ENCODE results near the gene CDCA3. TPM values are rescaled to one million over a fixed set of nuclear protein-coding genes. Genes with fewer than 3 reads are reported as not detected.

Gene CDCA3
- total and polyA plus RNA-seq, 2 of the 4 experiments (the other 2 are of a cell fraction): 23.5 to 61.0 TPM

DNA sequence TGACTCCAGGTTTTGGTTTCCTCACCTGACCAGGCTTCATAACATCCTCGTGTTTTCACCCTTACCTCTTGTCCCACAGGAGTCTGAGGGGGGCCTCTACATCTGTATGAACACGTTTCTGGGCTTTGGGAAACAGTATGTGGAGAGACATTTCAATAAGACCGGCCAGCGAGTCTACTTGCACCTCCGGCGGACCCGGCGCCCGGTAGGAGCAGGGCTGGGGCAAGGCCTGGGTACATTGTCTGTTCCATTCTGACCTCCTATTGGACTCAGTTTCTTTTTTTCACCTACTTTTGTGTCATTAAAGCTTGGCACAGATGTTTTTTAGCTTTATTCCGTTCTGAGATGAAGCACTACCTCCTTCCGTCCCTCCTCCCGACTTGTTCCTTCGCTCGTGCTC lies 4.2 kb upstream of the CDCA3 start:
- in situ Hi-C loops (cut with MboI; ENCODE audit: low sequenced_read_pairs) (no loop called here), intact Hi-C loops (cut with micrococcal nuclease) (no loop called here), dilution Hi-C loops (cut with HindIII; ENCODE audit: low sequenced_read_pairs, unreplicated experiment) (no loop called here)
- Histone ChIP-seq H3K27me3 (ENCODE audit: control insufficient read depth, insufficient read depth, low read length) (no peaks in the 10 kb centered on the region), H4K91ac (ENCODE audit: insufficient read depth, low read depth, low read length) (no peak overlapping the region), H3K23ac (ENCODE audit: low read depth, low read length) (no peak overlapping the region), H2AFZ (replicated peaks; ENCODE audit: low read length, poor library complexity) (no peak overlapping the region), H2AK9ac (replicated peaks; ENCODE audit: low read depth, low read length, poor library complexity) (no peak overlapping the region), H3K9me3 (ENCODE audit: control insufficient read depth, insufficient read depth, low read length) (no peaks in the 10 kb centered on the region), H3K9me1 (ENCODE audit: insufficient read depth, low read length) (no peaks in the 10 kb centered on the region), H2BK5ac (ENCODE audit: low read depth, low read length, poor library complexity, severe bottlenecking) (no peak overlapping the region), H3K4ac (ENCODE audit: low read depth, low read length) (no peak overlapping the region), H4K8ac (ENCODE audit: low read depth in 2 of 2, low read length in 2 of 2) (no peak overlapping the region), H3K4me3 (ENCODE audit: insufficient read depth, low read depth, low read length) (no peak overlapping the region), H3K4me1 (ENCODE audit: control insufficient read depth, insufficient read depth, low read length) (peaks cover 5% of the 10 kb centered on the region), H3K36me3 (ENCODE audit: control insufficient read depth, insufficient read depth, low read length) (peaks cover 46% of the 10 kb centered on the region), H4K5ac (ENCODE audit: low read depth, low read length) (no peak overlapping the region), H2AK5ac (ENCODE audit: low read depth, low read length) (no peak overlapping the region), H2BK15ac (ENCODE audit: low read depth, low read length) (no peak overlapping the region), H3K4me2 (ENCODE audit: low read depth, low read length) (no peak overlapping the region), H2BK20ac (ENCODE audit: low read depth, low read length) (no peak overlapping the region), H3K79me1 (ENCODE audit: low read depth in 1 of 2, low read length in 2 of 2) (peaks cover 20 to 45% of the 10 kb centered on the region in 2 experiments), H3K9ac (ENCODE audit: low read depth, low read length) (no peak overlapping the region), H3K14ac (replicated peaks; ENCODE audit: low read depth, low read length) (no peak overlapping the region), H3K56ac (ENCODE audit: extremely low read depth, insufficient read depth, low read length) (no peak overlapping the region), H3K18ac (ENCODE audit: low read depth, low read length) (no peak overlapping the region), H2BK120ac (ENCODE audit: low read depth, low read length) (no peak overlapping the region), H4K20me1 (ENCODE audit: insufficient read depth, low read length) (peaks cover 15% of the 10 kb centered on the region), H3K27ac (ENCODE audit: insufficient read depth, low read length) (no peak overlapping the region)
- CTCF ChIA-PET: no interaction called here
- no peak for DNase-seq
- POLR2A ChIA-PET (ENCODE audit: unreplicated experiment): no interaction called here
- no peak for ATAC-seq (ENCODE audit: low read depth)
- WGBS, 2 experiments (ENCODE audit: extremely low coverage in 2 of 2, insufficient read length in 1 of 2): 96% methylated on average over 9 of the region's 14 CpGs; no CpG with 5 or more reads in 1 of the 2 experiments
- no TSS peak for BruUV-seq (replicated peaks)
- no peak for TF ChIP-seq POLR2A (IDR thresholded peaks at IDR 0.05; ENCODE audit: low read depth, low read length)
- TF ChIP-seq BHLHE40 (IDR thresholded peaks at IDR 0.05; ENCODE audit: low read depth, low read length): no peak
- no peak for TF ChIP-seq FOS (IDR thresholded peaks at IDR 0.05; ENCODE audit: low read depth, low read length)
- TF ChIP-seq CHD1 (IDR thresholded peaks at IDR 0.05; ENCODE audit: low read depth, low read length): no peak
- TF ChIP-seq RCOR1 (IDR thresholded peaks at IDR 0.05; ENCODE audit: insufficient replicate concordance, low read length): no peak
- no peak for TF ChIP-seq CEBPB (IDR thresholded peaks at IDR 0.05; ENCODE audit: low read depth, low read length)
- no peak for TF ChIP-seq MAZ (IDR thresholded peaks at IDR 0.05; ENCODE audit: borderline replicate concordance, low read depth, low read length)
- TF ChIP-seq, protein P1, sequence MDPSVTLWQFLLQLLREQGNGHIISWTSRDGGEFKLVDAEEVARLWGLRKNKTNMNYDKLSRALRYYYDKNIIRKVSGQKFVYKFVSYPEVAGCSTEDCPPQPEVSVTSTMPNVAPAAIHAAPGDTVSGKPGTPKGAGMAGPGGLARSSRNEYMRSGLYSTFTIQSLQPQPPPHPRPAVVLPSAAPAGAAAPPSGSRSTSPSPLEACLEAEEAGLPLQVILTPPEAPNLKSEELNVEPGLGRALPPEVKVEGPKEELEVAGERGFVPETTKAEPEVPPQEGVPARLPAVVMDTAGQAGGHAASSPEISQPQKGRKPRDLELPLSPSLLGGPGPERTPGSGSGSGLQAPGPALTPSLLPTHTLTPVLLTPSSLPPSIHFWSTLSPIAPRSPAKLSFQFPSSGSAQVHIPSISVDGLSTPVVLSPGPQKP (IDR thresholded peaks at IDR 0.05; ENCODE audit: borderline replicate concordance, low read depth, low read length): no peak
- TF ChIP-seq MAFK (IDR thresholded peaks at IDR 0.05; ENCODE audit: low read depth, low read length): no peak
- TF ChIP-seq RFX5 (IDR thresholded peaks at IDR 0.05; ENCODE audit: low read depth, low read length): no peak
- no peak for TF ChIP-seq MXI1 (IDR thresholded peaks at IDR 0.05; ENCODE audit: borderline replicate concordance, low read depth, low read length)
- TF ChIP-seq, protein P2, sequence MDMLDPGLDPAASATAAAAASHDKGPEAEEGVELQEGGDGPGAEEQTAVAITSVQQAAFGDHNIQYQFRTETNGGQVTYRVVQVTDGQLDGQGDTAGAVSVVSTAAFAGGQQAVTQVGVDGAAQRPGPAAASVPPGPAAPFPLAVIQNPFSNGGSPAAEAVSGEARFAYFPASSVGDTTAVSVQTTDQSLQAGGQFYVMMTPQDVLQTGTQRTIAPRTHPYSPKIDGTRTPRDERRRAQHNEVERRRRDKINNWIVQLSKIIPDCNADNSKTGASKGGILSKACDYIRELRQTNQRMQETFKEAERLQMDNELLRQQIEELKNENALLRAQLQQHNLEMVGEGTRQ (IDR thresholded peaks at IDR 0.05; ENCODE audit: low read depth, low read length): no peak
- TF ChIP-seq, protein P3, sequence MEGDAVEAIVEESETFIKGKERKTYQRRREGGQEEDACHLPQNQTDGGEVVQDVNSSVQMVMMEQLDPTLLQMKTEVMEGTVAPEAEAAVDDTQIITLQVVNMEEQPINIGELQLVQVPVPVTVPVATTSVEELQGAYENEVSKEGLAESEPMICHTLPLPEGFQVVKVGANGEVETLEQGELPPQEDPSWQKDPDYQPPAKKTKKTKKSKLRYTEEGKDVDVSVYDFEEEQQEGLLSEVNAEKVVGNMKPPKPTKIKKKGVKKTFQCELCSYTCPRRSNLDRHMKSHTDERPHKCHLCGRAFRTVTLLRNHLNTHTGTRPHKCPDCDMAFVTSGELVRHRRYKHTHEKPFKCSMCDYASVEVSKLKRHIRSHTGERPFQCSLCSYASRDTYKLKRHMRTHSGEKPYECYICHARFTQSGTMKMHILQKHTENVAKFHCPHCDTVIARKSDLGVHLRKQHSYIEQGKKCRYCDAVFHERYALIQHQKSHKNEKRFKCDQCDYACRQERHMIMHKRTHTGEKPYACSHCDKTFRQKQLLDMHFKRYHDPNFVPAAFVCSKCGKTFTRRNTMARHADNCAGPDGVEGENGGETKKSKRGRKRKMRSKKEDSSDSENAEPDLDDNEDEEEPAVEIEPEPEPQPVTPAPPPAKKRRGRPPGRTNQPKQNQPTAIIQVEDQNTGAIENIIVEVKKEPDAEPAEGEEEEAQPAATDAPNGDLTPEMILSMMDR (conservative IDR thresholded peaks at IDR 0.05; ENCODE audit: low read depth, low read length): no peak
- no peak for TF ChIP-seq SMC3 (IDR thresholded peaks at IDR 0.05; ENCODE audit: low read depth, low read length)
- TF ChIP-seq RAD21 (IDR thresholded peaks at IDR 0.05; ENCODE audit: low read length): no peak
- TF ChIP-seq NFE2L2 (IDR thresholded peaks at IDR 0.05; ENCODE audit: low read depth, low read length): no peak
